IPS DF 4.7 (cell line): ENCODE data around the gene ZEB2.
"Not testable (repeated sequence)": the region's sequence is repeated elsewhere in the genome, so short reads cannot be mapped to it uniquely, and the experiment has no call there.

Source experiments
- DNase-seq: peaks from one replicate; pipeline ENCODE4 v3.0.0-alpha.2; 2013; ENCODE audit warnings: low spot score; ENCODE audit errors: extremely low read depth

Gene ZEB2

DNA sequence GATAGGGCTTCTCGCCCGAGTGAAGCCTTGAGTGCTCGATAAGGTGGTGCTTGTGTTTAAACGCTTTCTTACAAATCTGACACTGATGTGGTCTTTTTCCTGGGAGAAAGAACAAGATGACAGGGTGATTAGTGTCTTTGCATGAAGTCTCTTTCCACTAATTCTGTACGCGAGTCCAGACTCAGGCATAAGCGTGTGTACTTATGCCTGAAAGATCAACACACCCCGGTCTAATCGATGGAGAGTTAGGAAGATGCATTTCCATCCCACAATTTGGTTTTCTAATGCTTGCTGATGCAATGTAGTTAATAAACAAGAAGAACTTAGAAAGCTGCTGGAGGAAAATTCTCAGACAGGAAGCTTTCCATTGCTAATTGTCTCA, 130.0 kb downstream of the ZEB2 start:
- DNase-seq = no peak

DNA sequence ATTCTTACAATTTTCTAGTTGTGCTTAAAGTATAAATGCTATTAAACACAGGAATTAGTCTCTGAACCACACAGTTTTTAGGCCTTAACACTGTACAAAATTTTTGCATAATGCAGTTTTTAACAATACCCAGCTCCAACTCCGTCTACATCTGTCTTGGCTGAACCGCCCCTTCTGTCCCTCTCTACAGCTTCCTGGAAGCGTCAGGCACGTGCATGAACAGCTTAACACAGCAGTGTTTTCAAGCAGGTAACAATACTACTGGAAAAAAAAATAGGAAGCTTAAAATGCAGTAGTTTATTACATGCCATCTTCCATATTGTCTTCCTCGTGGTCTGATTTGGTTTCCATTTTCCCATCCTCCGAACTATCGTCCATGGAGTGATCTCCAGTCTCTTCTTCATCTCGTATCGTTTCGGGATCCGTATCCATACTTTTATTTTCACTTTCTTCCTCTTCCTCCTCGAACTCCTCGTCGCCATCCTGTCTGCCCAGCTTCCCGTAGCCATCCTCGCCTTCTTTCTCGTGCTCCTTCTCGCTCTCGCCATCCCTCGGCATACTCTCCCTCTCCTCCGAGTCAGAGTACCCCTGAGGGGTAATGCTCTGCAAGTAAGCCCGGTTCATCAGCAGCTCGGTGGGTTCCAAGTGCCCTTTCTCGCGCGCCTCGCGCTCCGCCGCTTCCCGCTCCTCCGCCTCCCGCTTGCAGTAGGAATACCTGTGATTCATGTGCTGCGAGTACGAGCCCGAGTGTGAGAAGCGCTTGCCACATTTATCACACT, 130.6 kb downstream of the ZEB2 start:
- no peak for DNase-seq

DNA sequence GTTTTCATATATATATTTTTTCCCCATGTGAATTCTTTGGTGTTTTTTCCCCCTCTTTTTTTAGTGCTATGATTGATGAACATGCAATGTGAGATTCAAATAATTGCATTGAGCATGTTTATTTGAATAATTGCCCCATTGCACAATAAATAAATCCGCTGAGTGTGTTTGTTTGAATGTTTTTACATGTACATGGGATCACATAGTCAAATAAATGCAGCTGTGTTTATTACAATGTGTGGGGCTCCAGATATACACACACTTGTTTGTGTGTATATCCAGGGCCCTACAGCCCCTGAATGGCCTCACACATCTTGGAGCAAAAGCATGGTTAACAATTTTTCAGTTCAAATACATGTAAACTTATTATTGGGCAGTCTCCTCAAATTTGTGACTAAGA, 134.5 kb downstream of the ZEB2 start:
- DNase-seq = no peak

DNA sequence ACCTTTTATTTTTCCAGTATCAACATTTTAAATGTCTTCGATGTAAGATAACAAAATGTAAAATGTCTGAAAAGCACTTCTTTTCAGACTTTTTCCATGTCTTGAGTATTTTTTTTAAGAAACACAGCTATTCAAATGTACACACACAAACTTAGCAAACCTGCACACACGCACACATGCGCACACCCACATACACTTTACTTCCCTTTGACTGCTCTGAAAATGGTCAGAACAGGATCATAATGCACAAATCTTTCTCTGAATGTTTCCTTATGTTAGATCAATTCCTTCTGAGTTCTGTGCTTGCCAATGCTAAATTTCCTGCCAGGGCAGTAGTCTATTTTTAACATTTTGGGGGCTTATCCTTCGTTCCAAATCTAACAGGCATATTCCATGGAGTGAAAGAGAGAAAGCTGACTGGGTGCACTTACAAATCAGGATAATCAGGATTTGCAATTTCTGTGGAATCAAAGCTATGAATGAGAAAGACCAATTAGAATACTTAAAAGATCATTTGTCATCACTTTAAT, 136.3 kb downstream of the ZEB2 start:
- DNase-seq = no peak

DNA sequence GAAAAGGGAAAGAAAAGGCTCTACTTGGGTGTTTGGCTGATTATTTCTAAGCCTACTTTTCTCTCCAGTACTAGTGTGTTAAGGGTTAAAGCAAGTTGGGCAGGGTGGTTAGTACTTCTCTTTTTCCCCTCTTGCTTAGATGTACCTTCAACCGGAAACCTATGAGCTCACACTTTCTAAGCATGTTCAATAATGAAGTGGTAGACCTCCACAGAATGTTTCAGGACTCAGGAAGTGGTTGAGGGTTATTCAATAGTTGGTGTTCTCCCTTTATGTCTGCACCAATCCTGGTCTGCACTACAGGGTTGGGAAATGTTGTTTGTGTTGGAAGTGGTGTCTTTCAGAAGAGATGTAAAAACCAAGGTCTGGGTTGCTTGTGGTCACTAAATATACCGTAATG, 137.1 kb downstream of the ZEB2 start:
- DNase-seq = no peak

DNA sequence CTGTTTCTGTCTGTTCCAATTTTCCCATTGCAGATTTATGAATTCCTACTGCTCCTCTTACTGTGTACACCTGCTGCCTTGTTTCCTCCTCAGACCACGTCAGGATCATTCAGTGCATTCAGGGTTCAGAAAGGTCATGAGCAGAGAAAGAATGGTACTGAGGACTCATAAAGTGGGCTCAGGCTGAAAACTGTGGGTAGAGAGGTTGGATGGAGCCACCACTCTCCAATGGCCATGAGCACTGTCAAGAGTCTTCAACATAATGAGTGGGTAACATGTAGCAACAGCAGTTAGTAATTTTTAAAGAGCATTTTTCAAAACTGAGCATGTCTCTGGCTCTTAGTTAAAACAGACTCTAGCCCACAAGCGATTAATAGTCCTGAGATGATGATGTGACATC, 138.2 kb downstream of the ZEB2 start:
- no peak for DNase-seq

DNA sequence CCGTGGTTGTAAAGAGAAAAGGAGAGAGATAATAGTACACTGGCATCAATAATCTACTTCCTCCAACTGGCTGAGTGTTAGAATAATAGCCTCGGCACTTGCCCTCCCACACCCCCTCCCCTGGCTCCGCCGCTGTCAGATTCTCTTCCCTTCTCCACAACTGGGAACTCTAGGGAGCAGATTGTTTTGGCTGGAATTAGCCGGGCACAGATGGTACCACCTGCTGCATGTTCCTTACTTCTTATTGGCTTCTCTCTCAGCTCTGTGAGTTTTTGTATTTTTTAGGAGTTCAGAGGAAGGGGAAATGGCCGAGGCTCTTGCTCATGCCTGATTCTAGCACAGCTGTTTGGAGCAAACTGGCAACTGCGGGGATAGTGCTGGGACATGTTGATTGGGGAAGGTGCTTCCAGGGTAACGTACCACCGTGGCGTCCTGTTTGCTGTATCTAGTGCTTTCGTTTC, 140.0 kb downstream of the ZEB2 start:
- DNase-seq = no peak

DNA sequence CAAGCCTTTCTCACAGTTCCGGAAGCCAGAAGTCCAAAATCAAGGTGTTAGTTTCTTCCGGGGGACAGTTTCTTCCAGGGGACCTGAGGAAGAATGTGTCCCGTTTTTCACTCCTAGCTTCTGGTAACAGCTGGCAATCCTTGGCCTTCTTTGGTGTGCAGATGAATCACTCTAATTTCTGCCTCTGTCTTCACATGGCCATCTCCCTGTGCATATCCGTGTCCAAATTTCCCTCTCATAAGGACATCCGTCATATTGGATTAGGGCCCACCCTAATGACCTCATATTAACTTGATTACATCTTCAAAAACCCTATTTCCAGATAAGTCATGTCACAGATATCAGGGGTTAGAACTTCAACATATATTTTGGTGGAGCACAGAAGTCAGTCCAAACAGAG, 141.4 kb downstream of the ZEB2 start:
- DNase-seq = no peak

DNA sequence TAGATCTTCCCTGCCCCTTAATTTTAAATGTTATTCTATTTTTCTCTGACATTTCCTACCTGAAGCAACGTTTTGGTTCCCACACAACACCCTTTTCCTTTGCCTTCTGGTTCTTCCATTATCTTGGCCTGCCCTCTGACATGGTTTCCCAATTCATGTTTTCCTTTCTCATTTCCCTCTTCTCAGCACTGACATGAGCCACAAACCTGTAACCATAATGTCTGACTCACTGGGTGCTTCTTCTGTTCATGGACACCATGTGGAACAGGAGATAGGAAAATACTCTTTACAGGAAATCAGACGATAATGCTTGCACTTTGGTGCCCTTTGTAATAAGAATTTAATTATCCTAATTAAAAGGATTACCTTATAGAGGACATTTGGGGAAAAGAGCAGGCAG, 142.0 kb downstream of the ZEB2 start:
- no peak for DNase-seq

DNA sequence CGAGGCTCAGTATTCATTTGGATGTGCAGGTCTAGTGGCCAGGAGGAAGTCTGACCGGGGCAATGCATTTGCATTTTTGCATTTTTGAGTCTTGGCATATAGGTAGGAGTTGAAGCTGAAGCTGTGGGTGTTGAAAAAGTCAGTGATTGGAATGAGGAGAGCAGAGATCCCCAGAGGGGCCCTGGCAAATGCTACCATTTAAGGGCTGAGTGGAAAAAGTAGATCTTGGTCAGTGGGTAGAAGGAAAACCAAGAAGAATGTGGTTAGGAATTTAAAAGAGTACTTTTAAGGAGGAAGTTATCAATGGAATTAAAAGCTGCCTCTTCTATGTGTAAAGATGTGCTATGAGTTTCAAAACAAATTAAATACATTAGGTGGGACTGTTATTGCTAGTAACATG, 143.0 kb downstream of the ZEB2 start:
- no peak for DNase-seq

DNA sequence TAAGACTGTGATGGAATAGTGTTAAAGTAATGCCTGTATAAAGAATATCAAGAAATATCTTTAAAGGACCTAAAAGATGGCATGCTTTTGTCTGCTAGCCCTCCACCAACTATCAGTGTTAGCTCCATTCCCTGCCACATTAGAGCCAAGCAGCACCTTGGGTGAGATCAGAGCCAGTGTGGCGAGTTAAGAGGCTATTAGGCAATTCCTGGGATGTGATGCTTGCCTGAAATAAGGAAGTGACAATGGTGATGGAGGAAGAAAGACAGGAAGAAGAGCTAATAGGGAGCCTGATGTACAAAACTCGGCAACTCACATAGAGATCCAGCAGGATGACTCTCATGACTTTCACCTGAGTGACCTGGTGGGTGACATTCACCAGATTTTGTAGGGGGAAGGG, 143.5 kb downstream of the ZEB2 start:
- no peak for DNase-seq

DNA sequence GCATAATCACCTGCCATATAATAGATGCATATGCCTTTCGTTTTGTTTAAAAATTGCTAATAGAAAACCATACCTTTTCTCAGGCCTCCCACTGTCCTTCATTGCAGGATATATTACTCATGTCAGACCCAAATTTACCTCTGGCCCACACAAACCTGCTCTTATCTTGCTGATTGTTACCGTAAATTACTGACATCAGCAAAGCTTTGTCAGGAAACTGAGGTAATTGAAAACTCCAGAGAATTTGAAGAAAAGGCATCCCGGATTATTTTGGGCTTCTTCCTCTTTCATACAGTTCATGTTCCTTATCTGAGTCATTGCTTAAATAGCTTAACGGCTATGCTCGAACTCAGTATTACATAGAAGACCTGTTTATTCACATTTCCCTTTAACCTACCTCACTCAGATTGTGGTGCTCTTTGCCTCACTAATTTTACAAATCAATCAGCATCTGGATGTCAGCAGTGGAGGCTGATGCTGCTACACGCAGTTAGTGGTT, 145.7 kb downstream of the ZEB2 start:
- DNase-seq = no peak

DNA sequence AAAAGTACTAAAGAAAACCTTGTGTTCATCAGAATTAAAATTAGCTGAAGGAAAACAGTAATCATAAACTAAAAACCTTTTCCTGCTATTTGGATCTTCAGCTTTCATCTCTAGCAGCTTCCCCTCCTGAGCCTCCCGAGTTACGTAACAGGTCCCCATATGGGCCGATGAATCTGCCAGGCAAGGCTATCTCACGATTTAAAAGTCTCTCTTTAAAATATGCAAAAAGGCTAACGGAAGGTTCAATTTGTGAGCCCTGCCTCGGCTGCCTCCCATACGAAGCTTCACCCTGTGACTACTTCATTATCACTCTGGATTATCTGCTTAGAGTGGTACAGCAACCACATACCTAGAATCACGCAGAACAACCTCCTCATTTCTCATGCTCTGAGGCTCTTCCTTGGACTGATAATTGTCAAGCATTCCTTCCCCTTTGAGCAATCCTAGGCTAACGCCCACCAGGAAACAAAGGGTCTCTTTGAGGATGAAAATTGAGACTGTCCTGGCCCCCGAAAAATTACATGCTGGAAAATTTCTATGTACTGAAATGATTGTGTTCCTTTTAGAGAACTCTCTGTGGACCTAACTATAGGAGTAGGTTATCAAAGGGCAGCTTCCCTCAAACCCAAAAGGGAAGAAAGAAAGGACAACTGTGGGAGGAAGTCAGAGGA, 147.4 kb downstream of the ZEB2 start:
- no peak for DNase-seq

DNA sequence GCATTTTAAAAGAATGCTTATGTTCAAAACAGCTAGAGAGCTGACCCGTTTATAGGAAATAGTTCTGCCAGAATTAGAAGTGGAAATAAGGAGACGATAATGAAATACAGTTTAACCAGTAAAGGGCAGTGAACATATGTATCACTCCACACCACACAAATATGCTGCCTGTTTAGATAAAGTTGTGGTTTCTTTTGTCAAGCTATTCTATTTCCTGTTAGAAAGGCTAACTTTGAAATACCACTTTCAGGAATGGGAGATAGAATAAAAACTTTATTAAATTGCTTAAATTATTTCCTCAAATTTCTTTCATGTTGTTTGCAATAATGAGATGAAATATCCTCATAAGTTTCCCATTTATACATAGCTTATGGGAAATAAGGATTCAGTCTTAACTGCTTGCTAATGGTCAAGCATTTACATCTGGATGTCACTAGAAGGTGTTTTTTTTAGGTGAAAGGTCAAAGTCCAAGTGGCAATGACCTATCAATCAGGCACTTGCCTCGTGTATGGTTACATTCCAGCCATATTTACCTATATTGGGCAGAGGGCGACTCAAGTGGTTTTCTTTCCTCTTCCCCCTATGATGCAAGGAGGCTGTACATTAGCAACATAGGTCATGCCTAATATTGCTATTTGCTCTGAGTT, 148.9 kb downstream of the ZEB2 start:
- DNase-seq = no peak

DNA sequence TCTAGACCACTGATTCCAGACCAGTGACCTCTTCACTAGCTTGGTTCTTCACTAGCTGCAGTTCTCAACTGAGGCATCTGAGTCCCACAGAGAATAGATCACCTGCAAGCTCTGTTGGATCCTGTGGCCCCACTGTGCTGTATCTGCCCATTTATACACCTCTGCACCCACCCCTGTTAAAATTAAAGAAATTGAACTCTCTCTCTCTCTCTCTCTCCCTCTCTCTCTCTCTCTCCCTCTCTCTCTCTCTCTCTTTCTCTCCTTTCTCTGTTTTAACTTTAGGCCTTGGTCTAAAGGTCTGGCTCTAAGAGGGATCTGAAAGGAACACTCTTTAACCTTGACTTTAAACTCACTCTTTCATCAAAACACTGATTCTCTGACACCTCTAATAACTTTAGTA, 150.5 kb downstream of the ZEB2 start:
- DNase-seq = no peak

DNA sequence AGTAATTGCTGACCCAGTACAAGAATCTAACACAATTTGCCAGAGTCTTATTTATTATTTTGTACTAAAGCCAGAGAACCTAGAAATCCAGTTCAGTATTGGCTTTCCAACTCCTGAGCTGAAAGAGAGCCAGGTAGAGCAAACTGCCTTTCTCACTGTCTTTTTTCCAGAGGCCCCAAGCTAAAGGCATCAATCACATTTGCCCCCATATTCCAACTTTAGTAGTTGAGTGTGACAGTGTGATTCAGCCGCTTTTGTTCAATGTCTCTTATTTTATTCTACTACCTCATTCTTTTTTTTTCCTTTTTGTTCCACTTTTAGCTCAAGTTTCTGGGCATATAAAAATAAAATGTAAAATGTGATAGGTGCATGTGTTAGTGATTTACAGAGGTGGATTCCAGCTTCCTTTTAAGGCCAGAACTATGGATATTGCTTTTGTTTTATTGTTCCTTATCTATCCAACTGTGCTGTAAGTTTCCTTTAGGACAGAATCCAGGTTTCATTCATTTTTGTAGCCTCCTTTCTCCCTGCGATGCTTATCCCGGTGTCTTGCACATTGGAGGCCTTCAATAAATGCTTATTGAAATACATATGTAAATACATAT, 153.0 kb downstream of the ZEB2 start:
- no peak for DNase-seq

DNA sequence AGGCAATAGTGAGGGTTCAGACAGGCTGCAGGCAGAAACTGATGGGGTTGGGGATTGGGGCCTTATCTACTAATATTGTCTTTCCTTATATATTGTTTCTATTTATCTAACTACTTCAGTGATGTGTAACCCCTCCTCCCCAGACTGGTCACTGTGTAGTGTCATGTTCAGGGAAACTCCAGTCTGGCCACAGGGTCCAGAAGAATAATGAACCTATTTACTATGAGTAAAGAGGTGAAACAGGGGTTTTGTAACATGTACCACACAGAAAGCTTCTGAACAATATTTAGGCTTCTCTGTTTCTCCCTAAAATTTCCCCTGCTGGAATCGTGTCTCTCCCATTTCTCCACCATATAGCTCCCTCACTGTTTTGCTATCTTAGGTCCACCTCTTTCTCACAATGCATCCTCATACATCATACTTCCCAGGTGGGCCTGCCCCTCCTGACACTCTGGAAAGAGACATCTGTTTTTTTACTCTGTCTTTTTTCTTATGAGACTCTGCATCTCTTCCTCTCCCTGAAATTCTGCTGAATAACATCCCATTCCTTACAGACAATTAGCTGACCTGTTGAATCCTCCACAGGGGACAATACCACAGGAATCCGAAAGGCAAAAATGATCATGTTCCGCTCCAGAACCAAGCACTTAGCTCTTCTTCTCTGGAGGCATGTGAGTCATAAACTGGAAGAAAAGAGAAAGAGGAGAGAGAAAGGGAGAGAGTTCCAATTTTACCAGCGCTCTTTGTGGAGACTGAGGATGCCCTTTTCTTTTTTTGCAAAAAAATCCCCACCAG, 154.8 kb downstream of the ZEB2 start:
- no peak for DNase-seq

DNA sequence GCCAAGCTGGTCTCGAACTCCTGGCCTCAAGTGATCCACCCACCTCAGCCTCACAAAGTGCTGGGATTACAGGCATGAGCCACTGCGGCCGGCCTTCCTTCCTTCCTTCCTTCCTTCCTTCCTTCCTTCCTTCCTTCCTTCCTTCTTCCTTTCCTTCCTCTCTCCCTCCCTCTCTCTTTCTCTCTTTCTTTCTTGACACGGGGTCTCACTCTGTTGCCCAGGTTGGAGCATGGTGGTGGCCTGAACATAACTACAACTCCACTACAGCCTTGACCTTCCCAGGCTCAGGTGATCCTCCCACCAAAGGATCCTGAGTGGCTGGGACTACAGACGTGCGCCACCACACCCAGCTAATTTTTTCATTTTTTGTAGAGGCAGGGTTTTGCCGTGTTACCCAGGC, 155.7 kb downstream of the ZEB2 start:
- not testable (repeated sequence) for DNase-seq

DNA sequence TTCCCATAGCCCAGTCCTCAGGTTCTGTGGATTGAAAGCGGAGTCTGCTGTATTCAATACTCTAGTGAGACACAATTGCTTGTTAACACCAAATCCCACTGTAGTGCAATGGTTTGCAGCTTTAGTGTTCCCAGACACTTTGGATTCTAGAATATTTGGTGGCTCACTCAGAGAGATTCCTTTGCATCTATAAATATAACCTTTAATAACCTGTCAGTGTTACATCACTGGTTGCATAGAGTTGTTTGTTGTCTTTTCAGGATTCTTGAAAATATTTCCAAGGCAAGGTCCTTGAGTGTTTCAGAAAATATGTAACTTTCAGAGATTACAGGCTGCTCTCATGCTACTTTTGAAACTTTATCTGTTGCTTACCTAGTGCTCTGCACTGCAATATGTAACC, 157.5 kb downstream of the ZEB2 start:
- no peak for DNase-seq

DNA sequence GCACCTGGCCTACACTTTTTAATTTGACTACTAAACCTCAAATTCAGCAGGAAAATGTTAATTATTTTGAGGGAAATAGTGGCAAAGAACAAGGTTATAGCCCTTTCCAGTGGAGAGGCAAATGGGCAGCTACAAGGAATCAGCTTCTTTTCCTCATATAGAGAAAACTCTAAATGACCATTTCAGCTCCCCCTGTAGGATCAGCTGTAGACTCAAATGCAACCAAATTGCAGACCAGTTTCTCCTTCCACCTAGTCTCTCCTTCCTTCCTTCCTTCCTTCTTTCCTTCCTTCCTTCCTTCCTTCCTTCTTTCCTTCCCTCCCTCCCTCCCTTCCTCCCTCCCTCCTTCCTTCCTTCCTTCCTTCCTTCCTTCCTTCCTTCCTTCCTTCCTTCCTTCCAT, 158.2 kb downstream of the ZEB2 start:
- no peak for DNase-seq

DNA sequence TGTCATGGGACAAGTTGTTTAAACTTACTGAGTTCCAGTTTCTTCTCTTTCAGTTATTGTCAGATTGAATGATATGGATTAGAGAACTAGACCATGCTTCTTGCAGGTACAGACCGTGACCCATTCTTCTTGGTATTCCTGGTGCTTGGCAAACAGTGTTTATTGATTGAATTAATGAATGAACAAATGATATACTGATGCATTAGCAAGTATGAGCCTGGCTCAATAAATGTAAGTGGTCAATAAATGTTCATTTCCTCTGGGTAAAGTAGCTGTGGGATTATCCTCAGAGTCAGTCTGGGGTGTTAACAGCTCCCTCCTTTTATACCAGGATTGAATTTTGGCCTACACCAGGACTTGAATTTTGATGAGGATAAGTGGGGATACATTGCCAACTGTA, 160.2 kb downstream of the ZEB2 start:
- no peak for DNase-seq
